Hepatocyte (in vitro differentiated cells): Measurements from ENCODE around the gene THY1. TPM values are rescaled to one million over a fixed set of nuclear protein-coding genes. Genes with fewer than 3 reads are reported as not detected.

ENCODE experiments used
- DNase-seq: peaks from one replicate; pipeline ENCODE4 v3.0.0-alpha.2; 2016; ENCODE audit warnings: low spot score
- H2AFZ ChIP-seq: fragments of 200-600 bp; sonication (generic); 2 replicates; pipeline ENCODE4 v1.6.0; 2016; ENCODE audit warnings: antibody characterized with exemption, mild to moderate bottlenecking
- H3K27ac ChIP-seq: fragments of 200-600 bp; sonication (generic); 2 replicates; pipeline ENCODE4 v1.5.1; 2016; ENCODE audit warnings: mild to moderate bottlenecking
- H3K27me3 ChIP-seq: fragments of 200-600 bp; sonication (generic); 2 replicates; pipeline ENCODE4 v1.6.1; 2016
- H3K36me3 ChIP-seq: fragments of 200-600 bp; sonication (generic); replicated peaks from 2 replicates; pipeline ENCODE4 v1.5.1; 2016; ENCODE audit warnings: low read depth; ENCODE audit not compliant: insufficient read depth
- H3K4me1 ChIP-seq: fragments of 200-600 bp; sonication (generic); 2 replicates; pipeline ENCODE4 v1.5.1; 2016; ENCODE audit warnings: mild to moderate bottlenecking, moderate library complexity; ENCODE audit not compliant: insufficient read depth
- H3K4me2 ChIP-seq: fragments of 200-600 bp; sonication (generic); 2 replicates; pipeline ENCODE4 v1.6.0; 2016
- H3K4me3 ChIP-seq: fragments of 200-600 bp; sonication (generic); 2 replicates; pipeline ENCODE4 v1.5.1; 2016; ENCODE audit warnings: mild to moderate bottlenecking
- H3K79me2 ChIP-seq: fragments of 200-600 bp; sonication (generic); 2 replicates; pipeline ENCODE4 v1.6.0; 2017; ENCODE audit warnings: mild to moderate bottlenecking
- H3K9me2 ChIP-seq: fragments of 200-600 bp; sonication (generic); replicated peaks from 2 replicates; pipeline ENCODE4 v1.6.0; 2017; ENCODE audit warnings: mild to moderate bottlenecking; ENCODE audit not compliant: insufficient read depth
- H3K9me3 ChIP-seq: fragments of 200-600 bp; sonication (generic); 2 replicates; pipeline ENCODE4 v1.5.1; 2016; ENCODE audit warnings: low read depth, mild to moderate bottlenecking
- H4K20me1 ChIP-seq: fragments of 200-600 bp; sonication (generic); 2 replicates; pipeline ENCODE4 v1.6.0; 2016; ENCODE audit warnings: mild to moderate bottlenecking; ENCODE audit not compliant: insufficient read depth, poor library complexity, severe bottlenecking
- CTCF ChIP-seq: fragments of 200-600 bp; sonication (generic); IDR thresholded peaks from 2 replicates; pipeline ENCODE4 v1.5.1; 2016; ENCODE audit warnings: antibody characterized with exemption, mild to moderate bottlenecking; ENCODE audit not compliant: poor library complexity
- EZH2 ChIP-seq: fragments of 200-600 bp; sonication (generic); IDR thresholded peaks from 2 replicates; pipeline ENCODE4 v1.6.1; 2016; ENCODE audit warnings: antibody characterized with exemption, mild to moderate bottlenecking, borderline replicate concordance
- EZH2phosphoT487 ChIP-seq: fragments of 200-600 bp; sonication (generic); IDR thresholded peaks from one replicate; pipeline ENCODE4 v1.6.1; 2018; ENCODE audit warnings: antibody characterized with exemption, mild to moderate bottlenecking, low read depth, moderate library complexity; ENCODE audit not compliant: unreplicated experiment, severe bottlenecking
- WGBS: methylation state at CpG from one replicate; pipeline ENCODE4 v1.1.6; 2016; ENCODE audit warnings: low lambda C conversion rate; ENCODE audit errors: missing lambda C conversion rate; 5-methylcytosine and 5-hydroxymethylcytosine counted together
- polyA plus RNA-seq: library from polyadenylated mRNA; unstranded; fragments of >200 nt; fragmentation: Nextera tagmentation; extraction: Ambion mirVana; gene quantifications from 2 replicates; pipeline ENCODE4 v1.2.1, GENCODE V29; 2016
- total RNA-seq: library from RNA; depleted of rRNA; stranded (reverse); fragments of >200 nt; gene quantifications from 2 replicates; pipeline ENCODE4 v1.2.3, GENCODE V29; 2014

THY1 gene
- total RNA-seq: 43.3 and 52.1 TPM in 2 replicates
- polyA plus RNA-seq: 117 and 156 TPM in 2 replicates

- Histone ChIP-seq H3K4me3 (peak within 1 kb of the TSS; percentile 41), H4K20me1 (no peaks in the 10 kb centered on the region), H3K9me3 (no peaks in the 10 kb centered on the region), H3K4me2 (peak within 1 kb of the TSS; percentile 87), H3K9me2 (no peaks in the 10 kb centered on the region), H3K27me3 (peaks cover 33% of the 10 kb centered on the region), H3K27ac (peak within 1 kb of the TSS; percentile 48), H3K36me3 (no peaks in the 10 kb centered on the region), H2AFZ (peak within 1 kb of the TSS; percentile 63), H3K4me1 (peaks cover 9% of the 10 kb centered on the region), H3K79me2 (no peaks in the 10 kb centered on the region)
- WGBS: 5% methylated on average over 36 of the region's 41 CpGs
- DNase-seq: peak; percentile 36
- no peak for TF ChIP-seq EZH2
- TF ChIP-seq EZH2phosphoT487: no peak
- TF ChIP-seq CTCF: no peak
Observed at GRCh38 chr11:119422809-119423508, at the start of gene THY1. Gene THY1, minus strand, starts transcription at chr11:119423172. Its CDS starts 2,267 bp downstream, at chr11:119420905.

GRCh38 chr11:119472186-119472855, 49.3 kb upstream of the THY1 start:
- Histone ChIP-seq H3K4me3 (no peak overlapping the region), H3K9me2 (no peaks in the 10 kb centered on the region), H3K27ac (no peak overlapping the region), H3K4me2 (no peak overlapping the region), H4K20me1 (no peaks in the 10 kb centered on the region), H3K4me1 (peaks cover 2% of the 10 kb centered on the region), H3K79me2 (no peaks in the 10 kb centered on the region), H3K27me3 (no peaks in the 10 kb centered on the region), H3K9me3 (no peaks in the 10 kb centered on the region), H2AFZ (no peak overlapping the region), H3K36me3 (no peaks in the 10 kb centered on the region)
- WGBS: 74% methylated on average over 10 of the region's 10 CpGs
- no peak for DNase-seq
- no peak for TF ChIP-seq EZH2phosphoT487
- TF ChIP-seq EZH2: no peak
- no peak for TF ChIP-seq CTCF

- H3K27me3 ChIP-seq: no peaks in the 10 kb centered on the region
- H3K9me2 ChIP-seq: no peaks in the 10 kb centered on the region
- no peak overlapping the region for H3K4me2 ChIP-seq
- peaks cover 2% of the 10 kb centered on the region for H3K4me1 ChIP-seq
- no peak for DNase-seq
- H2AFZ ChIP-seq: no peak overlapping the region
- no peaks in the 10 kb centered on the region for H4K20me1 ChIP-seq
- H3K79me2 ChIP-seq: no peaks in the 10 kb centered on the region
- no peaks in the 10 kb centered on the region for H3K9me3 ChIP-seq
- no peak overlapping the region for H3K4me3 ChIP-seq
- no peak for TF ChIP-seq CTCF
- TF ChIP-seq EZH2: no peak
- TF ChIP-seq EZH2phosphoT487: no peak
- H3K27ac ChIP-seq: no peak overlapping the region
- 82% methylated on average over 8 of the region's 8 CpGs for WGBS
- H3K36me3 ChIP-seq: no peaks in the 10 kb centered on the region
Observed at GRCh38 chr11:119471329-119471728, 48.4 kb upstream of the THY1 start.
